Breast epithelium (tissue), 3 donors: ENCODE measurements around the gene IFTAP.

Experiments used
- CTCF ChIP-seq, 3 donors: fragments of 450-650 bp; IDR thresholded peaks; one replicate each; pipeline ENCODE4 v1.5.1; 2016 to 2017; ENCODE audit warnings: antibody characterized with exemption in 3 of 3, mild to moderate bottlenecking in 3 of 3, moderate library complexity in 3 of 3
- POLR2A ChIP-seq: fragments of 450-650 bp; IDR thresholded peaks from one replicate; pipeline ENCODE4 v1.6.1; 2016; ENCODE audit warnings: antibody characterized with exemption, mild to moderate bottlenecking, moderate library complexity
- POLR2AphosphoS5 ChIP-seq, 3 donors: sonication (generic); formaldehyde crosslinking; IDR thresholded peaks; one replicate each; pipeline ENCODE4 v1.6.1; 2017; ENCODE audit warnings: antibody characterized with exemption in 3 of 3

- TF ChIP-seq CTCF (IDR thresholded peaks at IDR 0.05) (no peak), POLR2AphosphoS5 (IDR thresholded peaks at IDR 0.05) (no peak), POLR2A (no peak)
Observed at GRCh38 chr11:36605221-36606216, 11.2 kb downstream of the IFTAP start.
